ENCODE results near the gene PAX8. TPM values are rescaled to one million over a fixed set of nuclear protein-coding genes. Genes with fewer than 3 reads are reported as not detected.

PAX8 gene
- total and polyA plus RNA-seq, 7 donors: 0.41 to 10.8 (median 0.93) TPM; not detected in 1

DNA sequence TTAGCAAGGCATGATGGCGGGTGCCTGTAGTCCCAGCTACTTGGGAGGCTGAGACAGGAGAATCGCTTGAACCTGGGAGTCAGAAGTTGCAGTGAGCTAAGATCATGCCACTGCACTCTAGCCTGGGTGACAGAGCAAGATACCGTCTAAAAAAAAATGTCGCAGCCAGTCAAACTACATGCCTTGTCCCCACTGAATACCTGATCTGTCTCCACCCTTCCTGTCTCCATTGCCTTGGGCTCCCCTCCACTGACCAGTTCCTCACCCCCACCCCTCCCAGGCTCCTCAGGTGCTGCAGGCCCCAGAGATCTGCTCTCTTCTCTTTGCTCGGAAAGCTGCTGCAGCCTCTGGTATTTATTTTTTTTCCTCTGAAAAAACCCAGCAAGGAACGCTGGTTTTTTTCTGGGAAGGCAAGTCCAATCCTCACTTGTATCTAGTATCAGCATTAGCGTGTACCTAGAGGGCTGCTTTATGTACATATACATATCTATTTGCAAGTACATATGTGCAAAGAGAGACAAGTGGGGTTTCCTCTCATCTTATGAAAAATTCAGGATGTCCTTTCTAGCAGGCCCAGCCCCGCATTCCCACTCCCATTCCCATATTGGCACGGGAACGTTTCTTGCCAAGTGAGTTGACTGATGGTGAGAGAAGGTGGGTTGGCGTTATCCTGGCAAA is 100.5 kb downstream of the PAX8 start:
- no peak for DNase-seq
- intact Hi-C loops (cut with DNase I): no loop called here
- Histone ChIP-seq H3K27me3 (no peaks in the 10 kb centered on the region), H3K4me3 (no peak overlapping the region), H3K36me3 (no peaks in the 10 kb centered on the region), H3K27ac (no peak overlapping the region), H3K9me3 (no peaks in the 10 kb centered on the region), H3K4me1 (no peaks in the 10 kb centered on the region)
- TF ChIP-seq POLR2AphosphoS5 (IDR thresholded peaks at IDR 0.05) (no peak), EP300 (IDR thresholded peaks at IDR 0.05) (no peak), POLR2A (IDR thresholded peaks at IDR 0.05) (no peak)
- TF ChIP-seq, protein P1, sequence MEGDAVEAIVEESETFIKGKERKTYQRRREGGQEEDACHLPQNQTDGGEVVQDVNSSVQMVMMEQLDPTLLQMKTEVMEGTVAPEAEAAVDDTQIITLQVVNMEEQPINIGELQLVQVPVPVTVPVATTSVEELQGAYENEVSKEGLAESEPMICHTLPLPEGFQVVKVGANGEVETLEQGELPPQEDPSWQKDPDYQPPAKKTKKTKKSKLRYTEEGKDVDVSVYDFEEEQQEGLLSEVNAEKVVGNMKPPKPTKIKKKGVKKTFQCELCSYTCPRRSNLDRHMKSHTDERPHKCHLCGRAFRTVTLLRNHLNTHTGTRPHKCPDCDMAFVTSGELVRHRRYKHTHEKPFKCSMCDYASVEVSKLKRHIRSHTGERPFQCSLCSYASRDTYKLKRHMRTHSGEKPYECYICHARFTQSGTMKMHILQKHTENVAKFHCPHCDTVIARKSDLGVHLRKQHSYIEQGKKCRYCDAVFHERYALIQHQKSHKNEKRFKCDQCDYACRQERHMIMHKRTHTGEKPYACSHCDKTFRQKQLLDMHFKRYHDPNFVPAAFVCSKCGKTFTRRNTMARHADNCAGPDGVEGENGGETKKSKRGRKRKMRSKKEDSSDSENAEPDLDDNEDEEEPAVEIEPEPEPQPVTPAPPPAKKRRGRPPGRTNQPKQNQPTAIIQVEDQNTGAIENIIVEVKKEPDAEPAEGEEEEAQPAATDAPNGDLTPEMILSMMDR (IDR thresholded peaks at IDR 0.05): no peak
- 88 to 94% methylated on average over 11 of the region's 11 CpGs for WGBS, 2 donors

DNA sequence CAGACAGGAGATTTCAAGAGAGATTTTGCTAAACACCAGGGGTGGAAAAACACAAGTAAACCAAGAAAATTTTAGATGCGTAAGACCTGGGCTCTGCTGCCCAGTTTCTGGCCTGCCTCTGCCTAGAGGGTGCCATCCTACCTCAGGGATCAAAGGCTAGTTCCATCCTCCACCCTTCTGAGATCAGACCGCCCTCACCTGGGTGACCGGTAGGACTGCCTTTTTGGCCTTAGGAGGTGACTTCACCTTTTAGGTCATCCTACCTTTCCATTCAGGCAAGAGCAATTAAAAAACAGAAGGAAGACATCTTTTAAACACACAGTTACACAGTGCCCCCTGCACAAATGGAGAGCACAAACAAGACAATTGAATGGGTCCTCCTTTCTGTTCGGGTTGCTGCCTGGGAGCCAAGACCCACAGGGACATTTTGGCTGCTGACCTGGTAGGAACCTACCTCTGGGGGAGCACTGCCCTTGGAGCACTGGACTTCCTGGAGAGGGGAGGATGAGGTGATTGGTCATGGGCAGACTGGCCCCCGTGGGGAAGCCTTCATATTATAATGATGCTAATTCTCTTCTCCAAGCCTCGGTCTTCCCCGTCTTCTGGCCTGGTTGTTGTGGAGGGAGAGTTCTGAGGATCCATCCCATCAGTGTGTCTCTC is 101.9 kb downstream of the PAX8 start:
- H3K4me1 ChIP-seq: no peaks in the 10 kb centered on the region
- DNase-seq: no peak
- H3K4me3 ChIP-seq: no peak overlapping the region
- H3K27ac ChIP-seq: no peak overlapping the region
- TF ChIP-seq EP300 (IDR thresholded peaks at IDR 0.05): no peak
- no peak for TF ChIP-seq POLR2AphosphoS5 (IDR thresholded peaks at IDR 0.05)
- no peaks in the 10 kb centered on the region for H3K9me3 ChIP-seq
- no peaks in the 10 kb centered on the region for H3K36me3 ChIP-seq
- intact Hi-C loops (cut with DNase I): no loop called here
- no peaks in the 10 kb centered on the region for H3K27me3 ChIP-seq
- 91 to 92% methylated on average over 7 of the region's 7 CpGs for WGBS, 2 donors

- Histone ChIP-seq H3K4me3 (no peak overlapping the region), H3K27ac (no peak overlapping the region), H3K4me1 (no peaks in the 10 kb centered on the region), H3K36me3 (no peaks in the 10 kb centered on the region), H3K9me3 (no peaks in the 10 kb centered on the region), H3K27me3 (no peaks in the 10 kb centered on the region)
- WGBS, 2 donors: 40 to 54% methylated on average over 11 of the region's 11 CpGs
- DNase-seq: no peak
- TF ChIP-seq, protein P1 (IDR thresholded peaks at IDR 0.05): no peak
- no peak for TF ChIP-seq POLR2AphosphoS5 (IDR thresholded peaks at IDR 0.05)
- TF ChIP-seq POLR2A (IDR thresholded peaks at IDR 0.05): no peak
- TF ChIP-seq EP300 (IDR thresholded peaks at IDR 0.05): no peak
- intact Hi-C loops (cut with DNase I): no loop called here
Measured at GRCh38 chr2:113175736-113176695, 102.7 kb downstream of the PAX8 start.

DNA sequence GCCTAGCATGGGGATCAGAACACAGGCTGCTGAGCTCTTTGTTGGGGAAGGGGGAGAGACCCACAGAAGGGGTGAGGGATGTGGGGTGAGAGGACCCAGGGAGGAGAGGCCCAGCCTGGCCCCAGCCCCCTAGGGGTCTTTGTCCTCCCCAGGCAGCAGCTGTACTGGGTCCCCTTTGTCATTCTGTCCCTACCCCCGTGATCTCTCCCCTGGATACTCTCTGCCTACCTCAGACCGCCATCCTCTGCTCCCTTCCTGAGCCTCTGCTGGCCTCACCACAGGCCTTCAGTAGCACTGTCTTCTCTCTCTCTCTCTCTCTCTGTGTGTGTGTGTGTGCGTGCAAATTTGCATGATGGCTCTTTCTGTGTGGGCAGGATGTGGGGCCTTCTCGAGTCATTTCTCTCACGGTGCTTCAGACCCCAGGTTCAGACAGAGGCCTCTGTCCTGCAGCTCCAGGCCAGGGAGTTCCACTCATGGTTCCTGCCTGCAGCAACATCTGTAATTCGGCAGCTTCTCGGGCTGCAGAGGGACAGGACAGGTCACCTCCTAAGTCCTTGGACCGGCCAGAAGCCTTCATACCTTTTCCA is 103.6 kb downstream of the PAX8 start:
- no peaks in the 10 kb centered on the region for H3K36me3 ChIP-seq
- no peaks in the 10 kb centered on the region for H3K4me1 ChIP-seq
- no peaks in the 10 kb centered on the region for H3K9me3 ChIP-seq
- no peak for DNase-seq
- H3K4me3 ChIP-seq: no peak overlapping the region
- WGBS, 2 donors: 49 to 78% methylated on average over 8 of the region's 8 CpGs
- no peaks in the 10 kb centered on the region for H3K27me3 ChIP-seq
- H3K27ac ChIP-seq: no peak overlapping the region
- TF ChIP-seq, protein P1 (IDR thresholded peaks at IDR 0.05): no peak
- no peak for TF ChIP-seq POLR2A (IDR thresholded peaks at IDR 0.05)
- TF ChIP-seq POLR2AphosphoS5 (IDR thresholded peaks at IDR 0.05): no peak
- TF ChIP-seq EP300 (IDR thresholded peaks at IDR 0.05): no peak
- intact Hi-C loops (cut with DNase I): no loop called here
